Measurements from ENCODE around the gene ARHGEF40. TPM values are rescaled to one million over a fixed set of nuclear protein-coding genes. Genes with fewer than 3 reads are reported as not detected.

Gene ARHGEF40
- polyA plus RNA-seq, 1 experiment = 40.7 TPM

GRCh38 chr14:21066882-21067502 is 3.1 kb upstream of the ARHGEF40 start:
- Histone ChIP-seq H3K27me3 (ENCODE audit: control insufficient read depth, insufficient read depth, low read length) (no peaks in the 10 kb centered on the region), H3K27ac (ENCODE audit: low read depth, low read length) (no peak overlapping the region), H3K4me3 (ENCODE audit: low read depth, low read length) (no peak overlapping the region), H3K9me3 (ENCODE audit: control insufficient read depth, insufficient read depth, low read length) (no peaks in the 10 kb centered on the region; the same call in 1 of the 2 replicates)
- ChIA-PET POLR2A (interaction anchor here (0.7 kb wide), 1 partner anchor 38 kb away, joined by 3 read pairs; no protein-coding TSS in a partner anchor), CTCF (interaction anchor here (0.5 to 5.0 kb wide), 11 partner anchors 19 to 369 kb away, joined by 3 to 153 read pairs (median 9); no protein-coding TSS in a partner anchor)
- TF ChIP-seq, protein P1, sequence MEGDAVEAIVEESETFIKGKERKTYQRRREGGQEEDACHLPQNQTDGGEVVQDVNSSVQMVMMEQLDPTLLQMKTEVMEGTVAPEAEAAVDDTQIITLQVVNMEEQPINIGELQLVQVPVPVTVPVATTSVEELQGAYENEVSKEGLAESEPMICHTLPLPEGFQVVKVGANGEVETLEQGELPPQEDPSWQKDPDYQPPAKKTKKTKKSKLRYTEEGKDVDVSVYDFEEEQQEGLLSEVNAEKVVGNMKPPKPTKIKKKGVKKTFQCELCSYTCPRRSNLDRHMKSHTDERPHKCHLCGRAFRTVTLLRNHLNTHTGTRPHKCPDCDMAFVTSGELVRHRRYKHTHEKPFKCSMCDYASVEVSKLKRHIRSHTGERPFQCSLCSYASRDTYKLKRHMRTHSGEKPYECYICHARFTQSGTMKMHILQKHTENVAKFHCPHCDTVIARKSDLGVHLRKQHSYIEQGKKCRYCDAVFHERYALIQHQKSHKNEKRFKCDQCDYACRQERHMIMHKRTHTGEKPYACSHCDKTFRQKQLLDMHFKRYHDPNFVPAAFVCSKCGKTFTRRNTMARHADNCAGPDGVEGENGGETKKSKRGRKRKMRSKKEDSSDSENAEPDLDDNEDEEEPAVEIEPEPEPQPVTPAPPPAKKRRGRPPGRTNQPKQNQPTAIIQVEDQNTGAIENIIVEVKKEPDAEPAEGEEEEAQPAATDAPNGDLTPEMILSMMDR (IDR thresholded peaks at IDR 0.05; ENCODE audit: low read depth, low read length) = peak; percentile 33; the same call in 1 of the 2 replicates
- no peak for DNase-seq (ENCODE audit: low read depth, low spot score)

DNA sequence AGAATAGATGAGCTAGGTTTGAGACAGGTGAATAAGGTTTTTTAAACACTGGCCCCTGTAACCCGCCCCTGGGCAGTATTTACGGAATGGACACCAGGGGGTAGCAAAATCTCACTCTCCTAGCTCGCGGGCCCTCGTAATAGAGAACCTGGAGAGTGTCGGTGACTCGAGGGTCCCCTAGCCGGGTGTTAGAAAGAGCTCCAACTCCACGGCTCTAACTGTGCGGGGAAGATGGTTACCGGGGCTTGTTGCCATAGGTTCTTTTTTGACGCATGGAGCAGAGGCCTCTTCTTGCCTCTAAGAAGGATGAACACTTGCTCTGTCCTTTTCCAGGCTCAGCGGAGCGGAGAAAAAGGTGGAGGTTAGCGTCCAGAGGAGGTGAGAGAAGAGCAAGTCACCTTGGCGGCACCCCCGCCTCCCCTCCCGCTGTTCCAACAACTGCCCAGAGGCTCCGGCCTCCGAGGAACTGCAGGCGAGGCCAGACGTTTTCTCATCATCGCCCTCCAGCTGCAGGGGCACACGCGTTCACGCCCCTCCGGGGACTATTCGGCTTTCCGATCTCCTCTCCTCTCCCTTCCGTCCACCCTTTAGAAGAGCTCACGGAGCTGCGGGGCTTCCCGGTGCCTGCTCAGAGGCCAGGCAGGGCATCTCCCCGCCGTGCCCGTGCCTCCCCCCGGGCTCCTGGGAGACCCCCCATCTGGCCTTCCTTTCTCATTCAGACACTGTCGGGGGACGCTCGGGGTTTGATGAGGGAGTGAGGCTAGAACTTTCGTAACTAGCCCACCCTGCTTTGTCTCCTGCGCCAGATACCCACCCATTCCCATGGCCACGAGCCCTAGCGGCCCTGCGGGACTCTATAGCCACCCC is 1.4 kb upstream of the ARHGEF40 start:
- POLR2A ChIA-PET = interaction anchor here (0.6 to 1.6 kb wide), 3 partner anchors 19 to 77 kb away, joined by 3 to 4 read pairs (median 3); no protein-coding TSS in a partner anchor
- peak overlapping the region; percentile 52 for H3K27ac ChIP-seq (ENCODE audit: low read depth, low read length)
- CTCF ChIA-PET = interaction anchor here (0.8 to 5.0 kb wide), 19 partner anchors 10 to 148 kb away, joined by 3 to 153 read pairs (median 7); partner anchors contain the start of gene TMEM253

DNA sequence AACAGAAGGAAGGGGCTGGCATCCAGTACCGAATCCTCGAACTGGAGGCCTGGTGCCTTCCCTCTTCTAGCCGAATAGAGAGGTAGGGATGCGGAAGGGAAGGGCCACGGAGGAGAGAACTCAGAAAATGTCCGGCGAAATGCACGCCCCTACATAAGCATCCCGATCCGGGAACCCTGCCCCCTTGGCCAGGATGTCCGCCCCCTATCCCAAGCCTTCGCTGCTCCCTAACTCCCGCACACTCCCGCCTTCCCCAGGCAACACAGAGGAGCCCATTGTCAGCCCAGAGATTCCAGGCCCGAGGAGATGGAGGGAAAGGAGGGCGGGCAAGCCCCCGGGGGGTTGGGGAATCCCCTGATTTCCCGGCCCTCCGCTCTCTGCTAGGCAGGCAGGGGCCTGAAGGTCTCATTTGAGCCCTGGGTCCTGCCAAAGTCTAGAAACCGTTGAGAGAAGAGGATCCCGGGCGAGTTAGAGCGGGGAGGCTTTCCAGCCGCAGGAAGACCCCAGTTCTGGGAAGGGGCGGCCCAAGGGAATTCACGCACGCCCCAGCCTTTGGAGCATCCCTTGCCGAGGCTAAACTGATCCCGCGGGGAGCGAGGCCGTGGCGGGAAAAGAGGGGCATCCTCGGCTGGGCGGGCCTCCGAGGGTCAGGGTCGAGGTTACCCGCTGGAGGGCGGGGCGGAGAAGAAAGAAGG is 569 bp upstream of the ARHGEF40 start:
- TF ChIP-seq, protein P1 (IDR thresholded peaks at IDR 0.05; ENCODE audit: low read depth, low read length) = no peak

More for the DNA sequence above, 1.4 kb upstream of the ARHGEF40 start:
- Histone ChIP-seq H3K27me3 (ENCODE audit: control insufficient read depth, insufficient read depth, low read length) (no peaks in the 10 kb centered on the region), H3K4me3 (ENCODE audit: low read depth, low read length) (peak overlapping the region; percentile 82), H3K9me3 (ENCODE audit: control insufficient read depth, insufficient read depth, low read length) (no peaks in the 10 kb centered on the region; the same call in 1 of the 2 replicates)
- no peak for DNase-seq (ENCODE audit: low read depth, low spot score)
- TF ChIP-seq, protein P1 (IDR thresholded peaks at IDR 0.05; ENCODE audit: low read depth, low read length) = peak; percentile 73

DNA sequence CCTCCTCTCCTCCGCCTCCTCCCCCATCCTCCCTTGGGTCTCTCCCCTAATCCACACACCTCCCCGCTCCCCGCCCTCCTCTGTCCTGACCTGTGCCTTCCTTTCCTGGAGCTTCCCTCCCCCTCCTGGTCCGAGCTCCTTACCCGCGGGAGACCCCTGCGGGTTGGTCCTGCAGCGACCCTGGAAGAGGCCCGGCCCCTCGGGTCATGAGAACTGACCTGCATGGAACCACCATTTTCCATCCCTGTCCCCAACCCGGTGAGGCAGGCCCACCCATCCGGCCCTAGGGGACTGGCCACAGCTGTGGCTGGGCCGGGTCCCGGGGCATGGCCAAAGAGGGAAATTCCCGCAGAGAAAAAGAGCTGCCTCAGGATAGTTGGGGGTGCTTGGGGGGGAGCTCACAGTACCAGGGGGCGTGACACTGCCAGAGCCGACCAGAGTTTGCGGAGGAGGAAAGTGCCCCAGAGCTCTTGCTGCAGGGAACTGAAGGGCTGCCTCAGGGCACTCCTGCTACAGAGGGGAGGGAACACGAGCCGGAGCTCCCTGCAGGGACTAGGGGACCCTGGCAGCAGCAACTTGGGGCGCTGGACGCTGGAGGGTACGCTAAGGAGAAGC is 613 bp downstream of the ARHGEF40 start:
- ChIA-PET POLR2A (interaction anchor here (0.7 to 3.0 kb wide), 16 partner anchors 8 to 609 kb away, joined by 3 to 40 read pairs (median 4); partner anchors contain the start of gene SUPT16H), CTCF (interaction anchor here (0.8 to 9.0 kb wide), 11 partner anchors 9 to 371 kb away, joined by 3 to 128 read pairs (median 9); no protein-coding TSS in a partner anchor)
- Histone ChIP-seq H3K27me3 (ENCODE audit: control insufficient read depth, insufficient read depth, low read length) (no peaks in the 10 kb centered on the region), H3K27ac (ENCODE audit: low read depth, low read length) (peak overlapping the region; percentile 95), H3K4me3 (ENCODE audit: low read depth, low read length) (peak overlapping the region; percentile 82), H3K9me3 (ENCODE audit: control insufficient read depth, insufficient read depth, low read length) (no peaks in the 10 kb centered on the region; the same call in 1 of the 2 replicates)
- TF ChIP-seq, protein P1 (IDR thresholded peaks at IDR 0.05; ENCODE audit: low read depth, low read length) = no peak
- no peak for DNase-seq (ENCODE audit: low read depth, low spot score)

More for the DNA sequence above, 569 bp upstream of the ARHGEF40 start:
- Histone ChIP-seq H3K9me3 (ENCODE audit: control insufficient read depth, insufficient read depth, low read length) (no peaks in the 10 kb centered on the region; the same call in 1 of the 2 replicates), H3K4me3 (ENCODE audit: low read depth, low read length) (peak overlapping the region; percentile 82), H3K27ac (ENCODE audit: low read depth, low read length) (peak overlapping the region; percentile 70), H3K27me3 (ENCODE audit: control insufficient read depth, insufficient read depth, low read length) (no peaks in the 10 kb centered on the region)
- CTCF ChIA-PET = interaction anchor here (0.6 to 9.0 kb wide), 20 partner anchors 11 to 379 kb away, joined by 3 to 153 read pairs (median 9); no protein-coding TSS in a partner anchor
- no peak for DNase-seq (ENCODE audit: low read depth, low spot score)
- POLR2A ChIA-PET = interaction anchor here (1.4 to 3.0 kb wide), 5 partner anchors 18 to 35 kb away, joined by 3 to 40 read pairs (median 11); no protein-coding TSS in a partner anchor

Measured in AG04450 (cell line).